D721Med (cell line): ENCODE results near the gene NUDT14.

Experiments
- DNase-seq: peaks from one replicate; pipeline ENCODE4 v3.0.0; 2011; ENCODE audit warnings: low spot score; ENCODE audit not compliant: insufficient read length
- FAIRE-seq: peaks from 2 replicates; lab custom pipeline; 2011; peaks lifted over from hg19 to GRCh38; lab: Jason Lieb, UNC
- CTCF ChIP-seq: IDR thresholded peaks from 2 replicates; pipeline ENCODE4 v1.5.1; 2012; ENCODE audit warnings: mild to moderate bottlenecking, control low read depth; ENCODE audit not compliant: insufficient read depth; ENCODE audit errors: missing control alignments

NUDT14 gene

GRCh38 chr14:105173901-105174894 lies 6.9 kb downstream of the NUDT14 start:
- DNase-seq (no peak), FAIRE-seq (no peak)
- TF ChIP-seq CTCF: no peak

- no peak for TF ChIP-seq CTCF
- FAIRE-seq (no peak), DNase-seq (no peak)
These were observed 8.0 kb downstream of the NUDT14 start for GRCh38 chr14:105173145-105173544.

- no peak for DNase-seq
- FAIRE-seq: no peak
- TF ChIP-seq CTCF: no peak
These were observed 8.6 kb downstream of the NUDT14 start for GRCh38 chr14:105172476-105172875.

- FAIRE-seq (no peak), DNase-seq (no peak)
- TF ChIP-seq CTCF: no peak
These were observed 10.0 kb downstream of the NUDT14 start for GRCh38 chr14:105171004-105171673.

GRCh38 chr14:105169776-105170655 lies 11.1 kb downstream of the NUDT14 start:
- DNase-seq (no peak), FAIRE-seq (no peak)
- TF ChIP-seq CTCF: no peak

GRCh38 chr14:105168979-105169507 lies 12.1 kb downstream of the NUDT14 start:
- peak; percentile 63 for TF ChIP-seq CTCF
- FAIRE-seq (no peak), DNase-seq (peak; percentile 69)
